ENCODE measurements around the gene SOX8. TPM values are rescaled to one million over a fixed set of nuclear protein-coding genes. Genes with fewer than 3 reads are reported as not detected.

SOX8 gene
- total RNA-seq, 1 experiment from 2014 or later, result 5.2 TPM

GRCh38 chr16:1018447-1019198, 37.1 kb downstream of the SOX8 start:
- Histone ChIP-seq H3K4me2 (ENCODE audit: low read length) (0 out of 2 replicates have a peak overlapping the region, but pooled peaks have one; percentile 23), H3K27ac (ENCODE audit: low read depth, low read length) (no peak overlapping the region), H3K4me1 (ENCODE audit: control insufficient read depth in 1 of 2, insufficient read depth in 2 of 2, low read length in 2 of 2) (no peaks in the 10 kb centered on the region), H2AFZ (ENCODE audit: low read depth, low read length, poor library complexity, severe bottlenecking) (no peak overlapping the region), H3K79me2 (ENCODE audit: insufficient read depth, low read length) (no peaks in the 10 kb centered on the region), H4K20me1 (ENCODE audit: insufficient read depth) (no peaks in the 10 kb centered on the region), H3K9ac (ENCODE audit: low read length) (no peak overlapping the region), H3K9me3 (ENCODE audit: control insufficient read depth in 1 of 2, insufficient read depth in 1 of 2, low read depth in 1 of 2, low read length in 2 of 2) (no peaks in the 10 kb centered on the region), H3K4me3 (replicated peaks in 1 of 2; ENCODE audit: low read depth in 1 of 2, low read length in 2 of 2) (no peak overlapping the region), H3K36me3 (ENCODE audit: control insufficient read depth in 1 of 2, insufficient read depth in 2 of 2, low read length in 2 of 2) (no peaks in the 10 kb centered on the region), H3K9me2 (ENCODE audit: insufficient read depth) (no peaks in the 10 kb centered on the region), H3K27me3 (ENCODE audit: insufficient read depth, low read length) (peaks cover 10% of the 10 kb centered on the region; the same call in 1 of the 2 replicates)
- ChIA-PET RAD21 (ENCODE audit: low non-redundant PET in 1 of 2, low total read pairs in 2 of 2, uncharacterized antibody in 2 of 2, unreplicated experiment in 2 of 2) (no interaction called here), CTCF (no interaction called here), POLR2A (no interaction called here)
- DNase-seq (ENCODE audit: low read depth, low spot score) (no peak), ATAC-seq (no peak)
- intact Hi-C loops (cut with micrococcal nuclease), result no loop called here
- TF ChIP-seq EZH2 (IDR thresholded peaks at IDR 0.05) (no peak), POLR2A (IDR thresholded peaks at IDR 0.05; ENCODE audit: borderline replicate concordance, extremely low read depth, insufficient read depth, insufficient read length) (no peak), RAD21 (IDR thresholded peaks at IDR 0.05; ENCODE audit: low read depth) (no peak), MAX (IDR thresholded peaks at IDR 0.05) (no peak), CBX3 (IDR thresholded peaks at IDR 0.05; ENCODE audit: low read depth) (no peak), CEBPB (IDR thresholded peaks at IDR 0.05; ENCODE audit: low read depth) (no peak), JUND (IDR thresholded peaks at IDR 0.05) (no peak), ZNF274 (IDR thresholded peaks at IDR 0.05; ENCODE audit: low read depth, low read length) (no peak)
- TF ChIP-seq, protein P1, sequence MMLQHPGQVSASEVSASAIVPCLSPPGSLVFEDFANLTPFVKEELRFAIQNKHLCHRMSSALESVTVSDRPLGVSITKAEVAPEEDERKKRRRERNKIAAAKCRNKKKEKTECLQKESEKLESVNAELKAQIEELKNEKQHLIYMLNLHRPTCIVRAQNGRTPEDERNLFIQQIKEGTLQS (IDR thresholded peaks at IDR 0.05), result no peak
- BruUV-seq (replicated peaks), result no TSS peak
